GM18858 (cell line): ENCODE results near the gene ARHGAP42.
"Not testable (repeated sequence)": the region's sequence is repeated elsewhere in the genome, so short reads cannot be mapped to it uniquely, and the experiment has no call there.

Experiments
- ATAC-seq: cut with Tn5 transposase; IDR thresholded peaks from one replicate; pipeline ENCODE4 v1.9.1; 2021; ENCODE audit not compliant: unreplicated experiment

Gene ARHGAP42

DNA sequence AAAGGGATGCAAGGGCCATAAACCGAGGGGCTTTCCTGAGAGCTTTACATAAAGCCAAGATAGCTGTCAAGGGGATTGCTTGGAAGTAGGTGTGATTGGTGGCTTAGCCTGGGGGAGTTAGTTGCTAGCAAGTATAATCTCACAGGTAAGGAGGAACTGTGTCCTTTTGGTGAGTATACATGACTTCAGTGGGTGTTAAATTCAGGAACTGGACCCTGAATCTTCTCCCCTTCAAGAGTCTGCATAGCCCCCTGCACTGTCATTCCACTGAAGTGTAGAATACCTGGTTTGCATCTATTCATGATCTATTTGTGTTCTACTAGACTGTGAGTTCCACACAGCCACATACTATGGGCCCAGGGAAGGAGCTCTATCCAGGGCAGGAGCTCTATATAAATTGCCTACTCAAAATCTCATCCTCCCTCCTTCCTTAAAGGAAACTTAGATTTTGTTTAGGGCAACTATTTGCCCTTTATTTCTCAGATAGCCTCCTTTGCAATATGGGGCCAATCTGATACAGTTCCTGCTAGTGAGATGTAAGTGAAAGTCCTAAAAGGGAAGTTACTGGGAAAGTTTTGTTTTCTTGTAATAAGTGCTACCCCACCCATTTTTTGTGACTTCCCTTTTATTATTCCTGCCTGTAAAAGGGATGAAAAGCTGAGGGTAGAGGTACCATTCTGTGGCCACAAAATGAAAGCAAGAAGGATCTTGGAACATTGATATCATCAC lies 322.0 kb downstream of the ARHGAP42 start:
- ATAC-seq, result no peak

DNA sequence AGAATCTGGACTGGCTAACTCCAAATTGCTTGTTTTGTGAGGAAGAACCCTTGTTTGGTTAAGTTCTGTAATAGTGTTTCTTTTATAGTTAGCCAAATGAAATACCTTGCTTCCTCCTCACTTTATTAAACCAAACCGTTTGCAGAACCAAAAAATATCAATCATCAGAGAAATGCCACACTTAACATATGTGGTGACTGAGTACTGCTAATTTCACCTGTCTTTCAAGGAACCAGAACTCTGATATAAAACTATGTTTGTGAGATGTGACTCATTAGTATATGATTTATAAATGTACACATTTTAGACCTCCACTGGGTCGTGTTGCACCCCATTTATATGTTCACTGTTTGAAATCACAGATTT lies 322.6 kb downstream of the ARHGAP42 start:
- no peak for ATAC-seq

DNA sequence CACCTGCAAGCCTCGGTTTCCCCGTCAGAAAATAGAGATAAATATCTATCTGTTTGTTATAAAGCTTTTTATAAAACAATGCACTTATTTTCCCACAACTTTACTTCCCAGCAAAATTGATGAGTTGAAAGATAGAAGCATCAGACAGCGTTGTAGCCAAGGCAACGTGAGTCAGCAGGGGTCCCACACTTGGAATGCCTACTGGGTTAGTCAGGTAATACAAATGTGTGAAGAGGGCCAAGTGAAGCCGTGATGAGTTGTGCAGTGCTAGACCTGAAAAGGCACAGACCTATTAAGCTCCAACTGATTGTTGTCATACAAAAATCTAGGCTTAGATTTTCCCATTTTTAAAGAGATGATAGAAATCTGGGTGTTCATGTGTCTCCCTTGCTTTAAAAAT lies 323.8 kb downstream of the ARHGAP42 start:
- ATAC-seq, result no peak

DNA sequence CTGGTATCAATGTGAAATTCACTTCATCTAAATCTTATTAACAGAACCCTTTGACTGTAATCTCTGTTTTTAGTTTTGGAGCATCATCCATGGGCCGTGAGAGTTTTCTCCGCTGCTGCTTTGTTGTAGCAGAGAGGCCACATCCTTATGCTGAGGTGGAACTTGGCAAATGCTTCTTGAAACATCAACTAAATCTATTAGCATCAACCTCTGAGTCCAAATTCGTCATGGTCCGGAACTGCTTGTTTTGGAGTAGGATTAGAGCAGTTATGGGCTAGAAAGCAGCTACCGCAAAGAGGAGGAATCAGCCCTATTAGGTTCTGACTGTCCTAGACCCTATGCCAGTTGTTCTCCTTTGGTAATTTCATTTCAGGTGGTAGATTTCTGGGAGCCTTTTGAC lies 324.8 kb downstream of the ARHGAP42 start:
- ATAC-seq, result no peak

DNA sequence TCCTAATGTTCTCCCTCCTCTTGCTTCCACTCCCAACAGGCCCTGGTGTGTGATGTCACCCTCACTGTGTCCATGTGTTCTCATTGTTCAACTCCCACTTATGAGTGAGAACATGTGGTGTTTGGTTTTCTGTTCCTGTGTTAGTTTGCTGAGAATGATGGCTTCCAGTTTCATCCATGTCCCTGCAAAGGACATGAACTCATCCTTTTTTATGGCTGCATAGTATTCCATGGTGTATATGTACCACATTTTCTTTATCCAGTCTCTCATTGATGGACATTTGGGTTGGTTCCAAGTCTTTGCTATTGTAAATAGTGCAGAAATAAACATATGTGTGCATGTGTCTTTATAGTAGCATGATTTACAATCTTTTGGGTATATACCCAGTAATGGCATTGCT lies 326.6 kb downstream of the ARHGAP42 start:
- ATAC-seq, result not testable (repeated sequence)

DNA sequence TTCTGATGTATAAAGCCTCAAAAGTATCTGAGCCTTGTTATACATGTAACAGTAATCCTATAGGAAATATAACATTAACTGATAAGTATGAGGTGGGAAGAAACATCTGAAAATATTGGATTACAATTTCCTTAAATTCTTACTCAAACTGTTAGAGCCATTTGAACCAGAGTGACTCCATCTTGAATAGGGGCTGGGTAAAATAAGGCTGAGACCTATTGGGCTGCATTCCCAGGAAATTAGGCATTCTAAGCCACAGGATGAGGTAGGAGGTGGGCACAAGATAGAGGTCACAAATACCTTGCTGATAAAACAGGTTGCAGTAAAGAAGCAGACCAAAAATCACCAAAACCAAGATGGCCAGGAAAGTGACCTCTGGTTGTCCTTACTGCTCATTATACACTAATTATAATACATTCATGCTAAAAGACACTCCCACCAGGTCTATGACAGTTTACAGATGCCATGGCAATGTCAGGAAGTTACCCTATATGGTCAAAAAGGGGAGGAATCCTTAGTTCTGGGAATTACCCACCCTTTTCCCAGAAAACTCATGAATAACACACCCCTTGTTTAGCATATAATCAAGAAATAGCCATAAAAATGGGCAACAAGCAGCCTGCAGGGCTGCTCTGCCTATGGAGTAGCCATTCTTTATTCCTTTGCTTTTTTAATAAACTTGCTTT lies 327.7 kb downstream of the ARHGAP42 start:
- ATAC-seq, result no peak

DNA sequence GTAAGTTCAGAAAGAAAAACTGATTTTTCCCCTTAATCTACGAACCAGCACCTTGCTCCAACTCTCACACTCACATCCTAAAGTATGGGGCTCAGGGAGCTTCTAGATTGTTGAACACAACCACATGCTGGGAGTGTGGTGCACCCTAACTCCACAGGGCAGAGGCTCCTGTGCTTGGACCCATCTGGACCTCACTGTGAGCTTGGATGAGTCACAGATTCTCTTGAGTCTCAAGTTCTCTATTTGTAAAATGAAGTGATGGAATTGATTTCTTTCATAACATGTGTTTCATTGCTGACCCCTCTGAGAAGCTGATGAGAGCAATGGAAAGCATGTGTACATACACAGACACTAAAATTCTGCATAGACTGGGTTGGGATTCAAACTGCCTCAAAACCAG lies 332.8 kb downstream of the ARHGAP42 start:
- ATAC-seq, result no peak

DNA sequence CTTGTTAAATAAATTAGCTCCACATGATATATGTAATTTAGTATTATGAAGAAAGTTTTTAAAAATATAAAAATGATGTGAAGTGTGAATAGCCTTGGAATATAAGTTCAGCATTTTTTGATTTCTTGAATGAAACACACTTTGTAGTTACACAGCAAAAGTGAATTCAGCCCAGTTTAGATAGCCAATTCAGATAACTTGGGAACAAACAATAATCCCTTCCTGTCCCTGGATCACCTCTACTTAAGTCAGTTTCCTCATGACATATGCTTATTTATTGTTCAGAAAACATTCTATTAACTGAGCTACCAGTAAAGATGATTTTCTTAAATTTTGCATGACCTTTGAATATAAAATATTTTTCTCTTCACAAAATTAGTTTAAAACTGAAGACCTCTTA lies 335.2 kb downstream of the ARHGAP42 start:
- no peak for ATAC-seq

DNA sequence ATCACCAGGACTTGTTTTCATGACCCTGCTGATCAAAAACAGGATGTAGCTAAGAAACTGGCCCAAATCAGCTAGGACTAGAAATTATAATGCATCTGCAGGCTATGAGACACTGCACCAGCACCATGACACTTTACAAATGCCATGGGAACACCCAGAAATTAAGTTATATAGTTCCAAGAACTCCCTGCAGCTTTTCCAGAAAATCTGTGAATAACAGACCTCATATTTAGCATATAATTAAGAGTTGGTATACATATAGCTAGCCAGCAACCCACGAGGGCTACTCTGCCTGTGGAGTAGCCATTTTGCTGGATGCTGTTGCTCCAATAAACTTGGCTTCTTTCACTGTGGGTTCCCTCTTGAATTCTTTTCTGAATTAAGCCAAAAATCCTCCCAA lies 341.6 kb downstream of the ARHGAP42 start:
- no peak for ATAC-seq

DNA sequence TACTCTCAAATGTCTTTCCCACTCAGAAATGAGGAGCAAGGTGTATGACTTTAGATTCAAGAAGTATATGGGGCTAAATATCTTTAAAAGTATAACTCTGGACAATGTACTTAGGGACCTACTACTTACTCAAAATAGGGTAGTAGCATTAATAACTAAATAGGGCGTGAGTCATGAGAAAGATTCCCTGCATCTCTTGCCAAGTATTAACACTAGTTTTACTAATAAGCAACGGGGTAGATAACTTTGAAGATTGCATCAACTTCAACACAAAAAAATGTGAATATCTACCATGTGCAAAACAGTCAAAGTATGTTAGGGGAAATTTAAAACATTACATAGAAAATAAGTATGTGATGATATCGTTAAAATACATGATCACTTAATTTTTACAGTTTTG lies 342.9 kb downstream of the ARHGAP42 start:
- ATAC-seq, result no peak

DNA sequence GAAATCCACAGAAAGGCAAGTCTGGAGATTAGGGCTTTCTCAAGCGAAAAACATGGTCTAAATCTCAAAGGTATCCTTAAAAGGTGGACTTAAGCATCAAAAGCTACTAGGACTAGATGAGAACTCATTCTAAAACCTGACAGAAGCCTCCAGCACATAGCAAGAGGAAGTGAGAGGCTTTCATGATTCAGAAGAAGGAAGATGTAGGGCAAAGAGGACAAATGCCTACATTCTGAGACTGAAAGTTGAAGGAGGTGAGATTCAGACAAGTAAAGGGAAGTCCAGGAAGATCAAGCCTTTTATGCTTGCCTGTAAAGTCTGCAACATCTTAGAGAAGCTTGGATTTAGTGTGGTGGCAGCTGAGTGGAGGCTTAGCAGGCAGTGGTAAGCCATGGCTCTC lies 343.6 kb downstream of the ARHGAP42 start:
- no peak for ATAC-seq

DNA sequence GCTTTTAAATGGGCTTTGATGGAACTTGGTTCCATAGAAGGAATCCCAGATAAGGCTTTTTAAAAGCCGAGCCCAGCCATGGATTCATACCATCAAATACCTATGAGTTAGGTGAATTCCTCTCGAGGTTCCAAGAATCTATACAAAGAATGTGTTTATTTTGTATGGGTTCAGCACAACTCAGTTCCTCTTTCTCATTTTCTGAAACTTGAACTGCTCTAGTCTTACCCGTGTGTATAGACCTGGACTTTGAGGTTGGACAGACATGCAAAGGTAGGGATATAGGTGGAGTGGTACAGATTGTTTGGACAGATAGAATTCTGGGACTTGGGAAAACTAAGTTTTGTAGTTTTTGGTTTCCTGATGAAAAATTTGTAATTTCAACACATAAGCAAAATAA lies 344.6 kb downstream of the ARHGAP42 start:
- no peak for ATAC-seq

DNA sequence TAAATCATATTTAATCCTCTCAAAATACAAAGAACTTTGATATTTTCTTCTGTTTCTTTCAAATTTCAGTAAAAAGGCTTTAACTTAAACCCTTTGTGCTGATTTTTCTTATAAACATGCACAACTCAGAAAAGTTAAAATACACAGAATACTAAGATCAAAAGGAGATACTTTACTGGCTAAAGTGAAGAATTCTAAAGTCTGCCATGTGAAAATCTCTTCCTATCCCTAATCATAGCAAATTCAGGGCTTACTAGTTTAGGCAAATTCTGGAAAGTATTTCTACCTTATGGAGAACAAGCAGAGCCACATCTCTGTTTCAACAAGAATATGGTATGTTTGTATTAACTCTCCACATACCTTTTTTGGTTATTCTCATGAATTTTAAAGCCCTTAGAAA lies 345.9 kb downstream of the ARHGAP42 start:
- no peak for ATAC-seq

DNA sequence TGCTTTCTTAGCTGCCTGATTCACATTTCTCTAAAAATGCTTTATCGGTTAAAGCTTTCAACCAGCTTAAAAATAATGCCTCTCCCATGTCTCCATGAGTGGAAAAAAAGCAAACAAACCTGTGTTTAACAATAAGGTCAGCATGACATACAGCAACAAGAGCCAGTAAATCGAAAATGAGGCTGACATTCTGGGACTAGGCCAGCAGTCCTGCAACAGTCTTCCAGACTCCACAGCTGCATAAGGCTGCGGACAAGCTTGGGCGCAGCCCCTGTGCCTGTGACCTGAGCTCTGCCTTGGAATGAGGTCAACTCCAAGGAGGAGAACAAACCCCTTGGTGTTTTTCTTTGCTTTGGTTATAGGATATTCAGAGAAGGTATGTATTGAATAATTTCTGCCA lies 347.0 kb downstream of the ARHGAP42 start:
- no peak for ATAC-seq

DNA sequence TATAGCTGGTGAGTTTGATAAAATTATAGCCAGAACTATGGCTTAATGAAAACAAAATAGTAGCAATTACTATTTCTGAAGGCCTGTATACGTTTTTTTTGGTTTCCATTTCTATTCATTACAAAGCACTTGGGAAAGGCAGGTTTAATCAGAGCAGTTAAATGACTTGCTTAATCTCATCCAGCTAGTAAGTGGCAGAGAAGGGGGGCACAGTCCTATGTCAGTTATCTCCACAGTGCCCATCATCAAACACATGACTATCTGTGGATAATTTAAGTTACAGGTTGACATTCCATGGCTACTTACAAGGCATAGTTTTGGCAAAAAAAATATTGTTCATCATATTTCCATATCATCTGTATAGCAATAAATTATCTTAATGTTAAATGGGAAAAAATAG lies 348.8 kb downstream of the ARHGAP42 start:
- no peak for ATAC-seq
